Activated CD4-positive, alpha-beta T cell treated with anti-CD3 and anti-CD28 coated beads, Interleukin-2, amount 50 U/mL, for 16 hours (primary cell): ENCODE results near the gene NYAP1.

Experiments
- DNase-seq: peaks from one replicate; pipeline ENCODE4 v3.0.0-alpha.2; 2020

NYAP1 gene

DNA sequence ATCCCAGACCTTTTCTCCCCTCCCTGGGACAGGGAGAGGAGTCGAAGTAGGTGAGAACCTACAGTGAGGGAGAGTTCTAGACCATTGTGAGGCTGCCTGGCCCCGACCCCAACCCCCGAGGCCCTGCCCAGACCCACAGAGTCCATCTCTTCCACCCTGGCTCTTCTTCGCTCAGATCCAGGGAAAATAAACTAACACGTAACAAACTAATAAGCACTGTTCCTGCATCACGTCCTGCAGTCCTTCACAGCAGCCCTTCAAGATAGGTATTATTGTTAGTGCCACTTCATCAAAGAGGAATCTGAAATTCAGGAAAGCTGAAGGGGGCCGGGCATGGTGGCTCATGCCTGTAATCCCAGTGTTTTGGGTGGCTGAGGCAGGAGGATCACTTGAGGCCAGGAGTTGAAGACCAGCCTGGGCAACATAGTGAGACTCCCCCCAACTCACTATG, 19.5 kb upstream of the NYAP1 start, which contains the start of gene SPACDR:
Gene SPACDR (minus strand): TSS at position 51 of the 451 bp plus-strand sequence. CDS start 235 bp downstream, outside the sequence.
- DNase-seq: no peak

DNA sequence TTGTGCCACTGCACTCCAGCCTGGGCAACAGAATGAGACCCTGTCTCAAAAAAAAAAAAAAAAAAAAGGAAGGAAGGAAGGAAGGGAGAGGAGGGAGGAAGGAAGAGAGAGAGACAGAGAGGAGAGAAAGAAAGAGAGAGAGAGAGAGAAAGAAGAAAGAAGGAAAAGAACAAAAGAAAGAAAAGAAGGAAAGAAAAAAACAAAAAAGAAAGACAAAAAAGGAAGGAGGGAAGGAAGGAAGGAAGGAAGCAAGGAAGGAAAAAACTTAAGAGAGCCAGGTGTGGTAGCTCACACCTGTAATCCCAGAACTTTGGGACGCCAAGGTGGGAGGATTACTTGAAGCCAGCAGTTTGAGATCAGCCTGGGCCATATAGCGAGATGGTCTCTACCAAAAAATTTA, 18.9 kb upstream of the NYAP1 start:
- no peak for DNase-seq

DNA sequence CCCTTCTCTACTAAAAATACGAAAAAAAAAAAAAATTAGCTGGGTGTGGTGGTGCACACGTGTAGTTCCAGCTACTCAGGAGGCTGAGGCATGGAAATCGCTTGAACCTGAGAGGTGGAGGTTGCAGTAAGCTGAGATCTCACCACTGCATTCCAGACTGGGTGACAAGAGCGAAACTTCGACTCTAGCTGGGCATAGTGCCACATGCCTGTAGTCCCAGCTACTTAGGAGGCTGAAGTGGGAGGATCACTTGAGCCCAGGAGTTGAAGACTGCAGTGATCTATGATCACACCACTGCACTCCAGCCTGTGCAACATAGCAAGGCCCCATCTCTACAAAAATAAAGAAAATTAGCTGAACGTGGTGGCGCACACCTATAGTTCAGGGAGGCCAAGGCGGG, 18.4 kb upstream of the NYAP1 start:
- no peak for DNase-seq

DNA sequence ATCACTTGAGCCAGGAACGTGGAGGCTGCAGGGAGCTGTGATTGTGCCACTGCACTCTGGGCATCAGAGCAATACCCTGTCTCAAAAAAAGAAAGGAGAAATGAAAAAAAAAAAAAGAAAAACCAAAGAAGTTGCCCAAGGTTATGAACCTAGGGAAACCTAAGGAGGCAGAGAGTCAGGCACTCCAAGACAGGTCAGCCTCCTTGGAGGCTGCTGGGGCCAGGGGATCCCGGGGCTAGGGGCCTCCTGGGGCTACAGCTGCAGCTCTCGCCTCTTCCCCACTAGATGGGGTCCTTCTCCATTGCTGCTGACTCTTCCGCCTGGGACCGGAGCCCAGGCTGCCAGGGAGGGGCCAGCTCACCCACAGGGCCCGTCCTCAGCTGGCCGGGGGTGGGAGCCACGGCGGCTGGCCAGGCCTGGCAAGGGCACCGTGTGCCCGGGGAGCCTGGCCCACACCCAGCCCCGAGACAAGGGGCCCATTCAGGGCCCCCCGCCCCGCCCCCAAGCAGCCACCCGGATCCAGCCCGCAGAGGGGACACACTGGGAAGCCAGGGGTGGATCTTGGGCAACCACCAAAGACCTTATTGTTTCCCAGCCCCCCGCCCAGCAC, 17.9 kb upstream of the NYAP1 start:
- no peak for DNase-seq

DNA sequence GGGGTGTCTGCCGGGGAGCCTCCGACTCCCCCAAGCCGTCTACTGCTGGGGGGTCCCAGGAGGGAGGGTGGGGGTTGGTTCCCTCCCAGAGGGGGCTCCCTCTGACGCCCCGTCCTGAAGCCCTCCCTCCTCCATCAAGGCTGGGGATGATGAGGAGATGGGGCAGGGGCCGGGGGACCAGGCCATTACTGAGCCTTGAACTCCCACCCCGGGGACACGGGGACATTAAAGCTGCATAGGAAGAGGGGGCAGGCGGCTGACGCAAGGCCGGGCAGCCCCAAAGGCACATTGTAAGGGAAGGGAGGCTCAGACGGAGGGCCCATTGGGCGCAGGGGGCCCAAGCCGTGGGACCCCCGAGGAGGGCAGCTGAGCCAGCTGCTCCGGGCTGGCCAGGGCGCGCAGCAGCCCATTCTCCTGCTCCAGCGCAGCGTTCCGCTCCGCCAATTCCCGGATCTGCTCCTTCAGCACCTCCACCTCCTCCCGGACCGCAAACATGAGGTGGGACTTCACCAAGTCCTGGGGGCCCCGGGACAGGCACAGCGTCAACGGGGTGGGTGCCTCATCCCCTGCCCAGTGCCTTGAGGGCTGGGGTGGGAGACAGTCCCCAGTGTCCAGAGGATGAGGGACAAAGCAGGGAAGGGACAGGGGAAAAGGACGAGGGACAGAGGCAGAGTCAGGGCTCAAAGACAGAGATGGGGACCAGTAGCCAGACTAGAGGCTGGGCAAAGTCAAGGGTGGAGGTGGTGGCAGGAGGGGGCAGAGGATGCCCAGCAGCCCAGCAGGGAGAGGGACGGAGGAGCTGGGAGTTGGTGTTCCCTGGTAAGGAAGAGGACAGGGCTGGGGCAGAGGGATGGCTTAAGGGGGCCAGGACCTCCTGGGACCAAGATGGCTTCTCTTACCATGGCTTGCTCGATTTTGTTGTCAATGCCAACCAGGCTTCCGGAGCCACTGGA, 16.8 kb upstream of the NYAP1 start:
- no peak for DNase-seq

DNA sequence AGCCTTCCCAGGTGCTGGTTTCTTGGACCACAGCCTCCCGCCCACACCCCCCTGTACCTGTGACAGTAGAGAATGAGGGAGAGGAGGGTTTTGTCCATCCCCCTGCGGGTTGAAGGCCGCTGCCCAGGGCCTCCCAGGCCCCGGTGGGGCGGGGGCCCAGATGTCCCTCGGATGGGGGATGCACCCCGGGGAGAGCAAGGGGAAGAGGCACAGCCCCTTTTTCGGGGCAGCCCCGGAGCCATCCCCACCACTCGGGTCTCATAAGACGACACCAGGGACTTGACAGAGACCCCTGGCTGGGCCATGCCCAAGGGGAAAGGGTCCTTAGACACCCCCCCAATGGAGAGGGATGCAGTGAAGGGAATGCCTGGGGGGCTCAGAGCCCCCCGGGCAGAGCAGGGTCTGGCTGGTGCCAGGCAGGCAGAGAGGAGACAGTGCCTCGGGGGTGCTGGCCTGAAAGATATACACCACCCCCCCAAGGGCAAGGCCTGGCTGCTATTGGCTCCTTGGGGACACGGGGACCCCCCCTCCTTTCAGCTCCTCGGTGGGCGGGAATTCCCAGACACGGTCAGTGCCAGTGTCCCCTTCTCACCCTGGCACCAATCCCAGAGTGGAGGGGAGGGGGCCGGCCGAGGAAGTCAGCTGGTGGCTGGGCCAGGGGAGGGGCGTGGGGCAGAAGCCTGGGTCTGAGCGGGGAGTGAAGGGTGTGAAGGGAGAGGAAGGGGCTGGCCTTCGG, 15.9 kb upstream of the NYAP1 start:
- DNase-seq: no peak

DNA sequence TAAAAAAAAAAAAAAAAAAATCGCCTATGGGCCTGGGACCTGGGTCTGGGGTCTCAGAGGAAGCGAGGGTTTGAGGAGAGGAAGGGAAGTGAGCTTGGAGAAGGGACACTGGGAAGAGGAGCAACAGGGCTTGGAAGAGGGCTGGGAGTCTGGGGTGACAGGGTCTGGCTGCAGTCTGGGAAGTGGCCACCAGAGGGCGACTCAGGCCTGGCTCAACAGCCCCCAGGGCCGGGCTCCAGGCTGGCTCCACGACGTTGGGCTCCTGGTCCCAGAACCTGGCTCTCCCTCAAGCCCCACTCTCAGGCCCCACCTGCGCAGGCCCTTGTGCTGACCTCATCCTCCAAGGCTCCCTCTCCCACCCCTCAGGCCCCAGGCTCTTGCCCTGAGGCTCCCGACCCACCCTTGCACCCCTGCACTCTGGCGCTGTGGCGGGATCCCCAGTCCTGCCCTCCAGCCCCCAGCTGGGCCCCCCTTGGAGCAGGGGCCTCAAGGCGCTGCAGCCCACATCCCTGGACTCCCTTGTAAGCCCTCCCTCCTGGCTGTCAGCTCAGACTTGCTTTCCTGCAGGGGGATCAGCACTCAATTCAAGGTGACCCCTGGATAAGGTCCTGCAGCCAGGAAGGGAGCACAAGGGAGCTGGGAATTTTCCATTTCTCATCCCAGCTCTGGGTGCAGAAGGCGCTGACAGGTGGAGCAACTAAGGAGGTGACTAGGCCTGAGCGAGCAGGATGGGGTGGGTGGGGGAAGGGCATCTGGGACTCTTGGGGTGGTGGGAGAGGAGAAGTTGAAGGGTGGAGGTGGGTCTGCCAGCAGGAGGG, 14.3 kb upstream of the NYAP1 start:
- peak; percentile 81 for DNase-seq

DNA sequence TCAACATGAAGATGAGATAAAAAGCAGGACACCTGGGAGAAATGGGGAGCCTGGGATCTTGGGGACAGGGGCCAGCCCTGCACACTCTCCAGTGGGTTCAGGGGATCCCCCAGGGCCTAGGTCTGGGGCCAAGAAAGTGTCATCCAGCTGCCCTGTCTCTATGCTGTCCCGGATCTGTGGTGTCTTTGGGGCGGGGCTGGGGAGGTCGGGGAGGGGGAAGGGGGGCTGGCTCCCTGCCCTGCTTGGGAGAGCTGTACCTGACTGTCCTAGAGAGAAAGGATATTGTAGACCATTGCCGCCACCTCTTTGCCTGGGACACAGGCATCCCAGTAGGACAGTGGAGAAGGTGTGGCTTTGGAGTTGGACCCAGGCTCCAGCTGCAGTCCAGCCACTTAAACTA, 12.7 kb upstream of the NYAP1 start:
- DNase-seq: no peak

DNA sequence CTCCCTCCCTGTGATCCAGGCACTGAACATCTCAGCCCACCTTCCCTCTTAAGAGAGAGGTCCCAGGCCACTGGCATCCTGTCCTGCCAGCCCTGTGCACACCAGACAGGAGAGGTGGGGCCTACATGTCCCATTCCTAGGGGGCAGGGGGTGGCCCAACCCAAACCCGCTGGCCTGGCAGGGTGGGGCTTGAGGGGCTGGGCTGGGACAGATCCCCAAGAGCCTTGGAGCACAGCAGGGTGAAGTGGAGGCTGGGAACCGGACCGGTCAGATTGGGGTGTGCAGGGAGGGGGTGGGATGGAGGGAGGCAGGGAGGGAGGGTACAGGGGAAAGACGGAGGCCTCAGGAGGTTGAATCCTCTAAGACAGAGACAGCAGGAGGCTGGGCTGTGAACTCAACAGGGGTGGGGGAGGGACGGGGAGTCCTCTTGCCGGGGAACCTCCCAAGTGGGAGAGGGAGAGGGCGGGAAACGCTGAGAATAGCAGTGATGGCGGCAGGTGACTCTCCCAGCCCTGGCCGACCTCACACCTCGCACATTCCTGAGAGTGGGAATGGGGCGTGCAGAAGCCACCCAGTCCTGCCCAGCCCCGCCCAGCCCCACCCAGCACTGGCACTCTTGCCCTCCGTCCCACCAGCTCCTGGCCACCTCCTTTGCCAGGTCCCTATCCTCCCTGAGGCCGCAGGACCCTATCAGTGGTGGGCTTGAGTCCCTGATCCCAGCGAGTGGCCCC, 11.4 kb upstream of the NYAP1 start:
- no peak for DNase-seq

DNA sequence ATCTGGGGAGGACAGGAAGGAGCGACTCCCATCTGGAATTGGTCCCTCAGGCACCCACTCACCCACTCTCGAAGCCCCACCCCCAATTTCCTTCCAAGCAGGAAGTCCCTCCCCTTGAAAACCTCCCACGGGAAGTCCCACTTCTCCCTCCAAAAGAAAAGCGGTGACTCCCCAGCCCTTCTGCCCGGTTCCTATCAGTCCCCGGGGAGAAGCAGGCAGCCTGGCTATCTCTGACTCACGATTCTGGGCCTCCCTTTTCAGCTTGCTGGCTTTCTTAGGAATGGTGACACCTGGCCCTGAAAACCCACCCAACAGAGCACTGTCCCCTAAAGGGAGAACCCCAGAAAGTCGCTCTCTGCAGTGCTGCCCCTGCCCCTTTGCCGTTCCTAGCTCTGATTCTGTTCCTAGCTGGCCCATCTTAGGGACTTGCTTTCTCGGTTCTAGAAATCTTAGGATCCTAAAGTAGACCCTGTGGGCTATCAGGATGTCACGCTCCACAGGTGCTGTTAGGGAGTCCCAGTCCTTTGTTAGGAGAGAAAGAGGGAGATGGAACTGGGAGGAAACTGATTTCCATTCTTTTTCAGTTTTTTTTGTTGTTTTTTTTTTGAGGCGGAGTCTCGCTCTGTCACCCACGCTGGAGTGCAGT, 10.8 kb upstream of the NYAP1 start:
- DNase-seq: no peak

DNA sequence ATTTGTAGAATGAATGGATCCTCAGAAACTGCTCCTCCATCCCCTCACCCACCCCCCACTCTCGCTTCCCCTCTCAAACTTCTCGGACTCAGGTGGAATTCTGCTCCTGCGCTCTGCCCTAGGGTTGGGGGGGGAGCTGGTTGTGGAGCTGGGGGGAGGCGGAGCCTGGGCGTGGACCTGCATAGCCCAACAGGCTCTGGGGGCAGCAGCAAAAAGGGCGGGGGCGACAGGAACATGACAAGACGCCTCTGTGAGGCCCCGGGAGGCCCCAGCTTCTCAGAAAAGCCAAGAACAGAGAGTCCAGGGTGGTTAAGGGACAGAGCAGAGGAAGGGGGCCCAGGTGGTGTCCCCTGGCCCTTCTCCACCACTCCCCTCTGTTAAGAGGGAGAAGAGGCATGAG, 8.2 kb upstream of the NYAP1 start:
- no peak for DNase-seq

DNA sequence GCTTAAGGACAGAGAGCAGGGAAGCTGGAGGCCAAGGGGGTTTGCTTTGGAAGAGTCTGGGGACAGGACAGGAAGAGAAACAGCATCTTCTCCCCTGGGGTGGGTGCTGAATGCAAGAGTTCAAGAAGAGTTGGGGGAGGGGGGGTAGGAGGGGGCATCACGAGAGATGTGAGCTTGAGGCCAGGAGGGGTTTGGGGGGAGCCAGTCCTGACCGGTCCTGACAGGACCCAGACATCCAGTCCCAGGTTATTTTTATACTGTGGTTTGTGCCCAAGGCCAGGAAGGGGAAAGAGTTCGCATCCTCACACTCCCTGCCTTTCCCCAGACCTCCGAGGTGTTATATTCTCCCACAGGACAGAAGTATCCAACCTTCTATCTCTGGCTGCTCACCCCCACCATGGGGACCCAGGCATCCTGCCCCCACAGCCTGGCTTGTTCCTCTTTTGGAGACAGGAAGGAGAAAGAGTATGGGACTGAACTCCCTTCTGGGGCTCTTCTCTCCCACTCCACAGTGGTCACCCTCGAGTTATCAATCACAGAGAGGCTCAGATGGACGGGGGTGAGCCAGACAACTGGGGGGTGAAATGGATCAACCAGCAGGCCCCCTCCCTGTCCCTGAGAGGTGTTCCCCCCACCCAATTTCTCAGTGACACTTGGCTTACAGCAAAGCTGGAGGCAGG, 7.5 kb upstream of the NYAP1 start:
- DNase-seq: no peak

DNA sequence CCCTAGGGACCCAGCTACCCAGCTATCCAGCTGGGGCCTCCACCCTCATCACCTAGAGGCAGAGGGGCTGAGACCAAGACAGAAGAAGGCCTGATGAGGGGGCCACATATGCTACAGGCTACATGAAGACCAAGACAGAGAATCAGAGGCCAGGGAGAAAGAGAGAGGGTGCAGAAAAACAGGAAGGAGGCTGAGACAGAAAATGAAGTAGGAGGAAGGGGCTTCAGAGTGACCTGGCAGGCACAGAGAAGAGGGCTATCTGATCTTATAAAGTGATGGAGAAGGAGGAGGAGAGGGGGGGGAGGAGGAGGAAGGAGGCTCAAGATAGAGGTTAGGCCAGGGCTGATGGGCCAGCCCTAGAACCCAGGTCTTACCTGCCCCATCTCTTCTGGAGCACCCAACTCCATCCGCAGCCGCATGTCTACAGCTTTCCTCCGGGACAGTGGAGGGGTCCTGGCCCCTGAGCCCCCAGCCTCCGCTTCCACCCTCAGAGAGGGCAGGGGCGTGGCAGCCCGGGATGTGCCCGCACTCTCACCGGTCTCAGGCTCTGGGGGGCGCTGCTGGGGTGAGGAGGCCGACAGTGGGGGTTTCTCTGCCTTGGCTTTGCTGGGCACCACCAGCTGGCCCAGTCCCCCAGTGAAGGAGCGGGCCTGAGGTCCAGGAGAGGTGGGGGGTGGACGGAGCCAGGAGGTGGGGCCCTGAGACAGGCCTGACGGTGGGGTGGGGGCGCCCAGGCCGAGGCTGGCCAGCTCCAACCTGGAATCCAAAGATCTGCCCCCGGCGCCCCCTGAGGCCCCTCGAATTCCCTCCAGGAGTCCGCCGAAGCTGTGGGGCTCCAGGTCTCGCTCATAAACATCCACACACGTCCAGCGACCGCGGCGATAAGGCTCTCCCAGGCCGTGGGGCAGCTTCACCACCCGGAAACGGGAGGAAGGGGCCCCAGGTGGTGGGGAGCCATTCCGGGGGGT, 6.5 kb upstream of the NYAP1 start:
- DNase-seq: peak; percentile 43

DNA sequence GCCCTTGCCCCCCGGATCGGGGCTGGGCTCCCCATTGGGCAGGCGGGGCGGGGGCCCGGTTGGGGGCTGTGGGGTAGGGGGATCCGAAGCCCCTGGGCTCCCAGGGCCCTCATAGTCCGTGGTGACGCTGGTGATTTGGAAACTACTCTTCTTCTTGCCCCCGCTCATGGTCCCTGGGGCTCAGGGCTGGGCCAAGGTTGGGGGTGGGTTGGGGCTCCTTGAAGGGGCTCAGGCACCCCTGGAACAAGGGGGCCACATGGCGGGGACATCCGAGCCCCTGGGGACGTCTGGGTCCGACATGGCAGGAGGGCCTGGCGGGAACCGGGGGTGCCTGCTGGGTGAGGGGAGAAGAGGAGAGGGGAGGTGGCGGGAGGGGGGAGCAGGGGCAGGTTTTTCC, 5.9 kb upstream of the NYAP1 start:
- no peak for DNase-seq

DNA sequence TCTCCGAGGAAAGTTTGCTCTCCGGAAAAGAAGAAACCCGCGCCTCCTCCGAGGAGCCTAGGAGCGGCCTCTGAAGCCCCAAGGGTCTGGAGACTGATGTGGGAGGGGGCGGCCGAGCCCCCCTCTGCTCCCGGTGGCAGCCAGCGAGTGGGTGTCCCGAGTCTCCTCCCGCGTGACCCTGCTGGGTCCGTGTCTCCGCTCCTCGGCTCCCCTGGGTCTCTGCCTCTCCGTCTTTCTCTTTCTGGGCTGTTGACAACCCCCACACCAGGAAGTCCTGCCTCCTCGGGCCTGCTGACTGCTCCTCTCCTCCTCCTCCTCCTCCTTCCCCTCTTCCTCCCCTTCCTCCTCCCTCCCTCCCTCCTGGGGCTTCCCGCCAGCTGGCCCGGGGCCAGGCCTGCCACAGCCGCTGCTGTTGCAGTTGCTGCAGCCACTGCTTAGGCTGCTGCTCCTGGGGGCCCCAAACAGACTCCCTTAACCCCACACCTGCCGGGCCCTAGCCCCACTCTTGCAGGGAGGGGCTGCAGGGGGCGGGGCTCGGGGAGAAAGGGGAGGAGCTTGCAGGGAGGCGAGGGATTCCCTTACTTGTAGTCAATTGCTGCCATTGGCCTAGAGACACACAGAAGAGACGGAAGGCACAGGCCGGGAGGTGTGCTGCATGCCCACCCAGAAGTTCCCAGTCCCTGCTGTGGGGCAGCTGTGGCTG, 4.6 kb upstream of the NYAP1 start, which contains the start of gene TSC22D4:
Gene TSC22D4 (minus strand): TSS at position 257 of the 703 bp plus-strand sequence. CDS start 1,176 bp downstream, outside the sequence.
- DNase-seq: peak; percentile 95

DNA sequence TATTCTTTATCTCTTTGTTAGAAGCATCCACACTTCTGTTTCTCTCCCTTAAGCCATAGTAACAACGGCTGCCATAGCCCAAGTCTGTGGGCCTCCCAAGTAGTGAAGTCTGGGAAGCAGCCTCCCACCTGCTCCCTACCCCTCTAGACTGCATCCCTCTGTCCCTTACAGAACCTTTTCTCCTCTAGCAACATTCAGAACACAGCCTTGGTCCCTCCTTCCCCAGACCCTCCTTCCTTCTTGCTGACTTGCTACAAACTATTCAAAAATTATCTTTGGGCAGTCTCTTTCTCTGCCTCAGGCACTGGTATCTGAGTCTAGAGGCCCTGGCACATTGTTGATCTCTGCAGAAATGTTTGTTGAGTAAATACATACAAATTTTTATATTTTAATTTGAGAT, 2.3 kb upstream of the NYAP1 start:
- DNase-seq: no peak

DNA sequence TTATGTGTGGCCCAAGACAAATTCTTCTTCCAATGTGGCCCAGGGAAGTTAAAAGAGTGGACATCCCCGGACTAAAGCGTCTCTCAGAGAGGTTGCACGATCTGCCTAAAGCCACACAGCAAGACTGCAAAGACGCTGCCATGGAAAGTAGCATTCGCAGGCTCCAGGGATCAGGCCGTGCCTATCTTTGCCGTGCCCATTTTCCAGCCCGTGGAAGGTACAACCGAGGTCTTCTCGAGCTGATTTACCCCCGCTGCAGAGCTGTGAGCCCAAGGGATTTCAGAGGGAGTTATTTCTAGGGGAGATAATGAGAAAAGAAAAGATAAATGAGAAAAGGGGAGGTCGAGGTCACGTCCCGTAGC, 1.0 kb upstream of the NYAP1 start:
- DNase-seq: no peak

DNA sequence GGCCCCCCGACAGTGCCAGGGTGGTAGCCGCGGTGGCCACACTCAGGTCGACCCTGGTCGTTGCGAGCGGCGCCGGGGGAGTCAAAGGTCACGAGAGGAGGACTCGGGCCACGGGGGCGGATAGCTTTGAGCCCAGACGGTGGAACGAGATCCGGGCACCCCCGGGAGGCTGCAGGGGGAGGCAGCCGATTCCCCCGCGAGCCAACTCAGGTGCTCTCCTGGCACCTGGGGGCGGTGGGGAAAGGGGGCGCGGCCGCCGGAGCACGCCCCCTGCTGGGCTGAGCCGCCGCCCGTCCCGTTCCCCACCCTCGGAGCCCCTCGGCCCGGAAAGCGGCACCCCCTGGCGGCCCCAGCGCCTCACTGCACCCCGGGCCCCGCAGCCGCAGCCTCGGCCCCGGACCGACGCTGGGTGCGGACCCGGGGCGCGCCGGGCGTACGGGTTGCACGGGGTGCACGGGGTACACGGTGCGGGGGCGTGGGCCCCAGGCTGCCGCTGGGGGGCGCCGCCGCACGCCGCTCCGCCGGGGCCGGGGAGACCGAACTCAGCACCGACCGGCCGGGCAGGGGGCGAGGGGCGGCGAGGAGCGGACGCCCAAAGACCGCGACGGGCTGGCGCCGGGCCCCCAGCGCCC, 521 bp upstream of the NYAP1 start:
- peak; percentile 79 for DNase-seq
